ENCODE measurements around the gene LINS1. TPM values are rescaled to one million over a fixed set of nuclear protein-coding genes. Genes with fewer than 3 reads are reported as not detected.

Gene LINS1
- total and polyA plus RNA-seq, 2 donors (not counting 3 experiments of a cell fraction or from before 2014, with no cell fraction given) = 6.9 to 14.7 TPM

DNA sequence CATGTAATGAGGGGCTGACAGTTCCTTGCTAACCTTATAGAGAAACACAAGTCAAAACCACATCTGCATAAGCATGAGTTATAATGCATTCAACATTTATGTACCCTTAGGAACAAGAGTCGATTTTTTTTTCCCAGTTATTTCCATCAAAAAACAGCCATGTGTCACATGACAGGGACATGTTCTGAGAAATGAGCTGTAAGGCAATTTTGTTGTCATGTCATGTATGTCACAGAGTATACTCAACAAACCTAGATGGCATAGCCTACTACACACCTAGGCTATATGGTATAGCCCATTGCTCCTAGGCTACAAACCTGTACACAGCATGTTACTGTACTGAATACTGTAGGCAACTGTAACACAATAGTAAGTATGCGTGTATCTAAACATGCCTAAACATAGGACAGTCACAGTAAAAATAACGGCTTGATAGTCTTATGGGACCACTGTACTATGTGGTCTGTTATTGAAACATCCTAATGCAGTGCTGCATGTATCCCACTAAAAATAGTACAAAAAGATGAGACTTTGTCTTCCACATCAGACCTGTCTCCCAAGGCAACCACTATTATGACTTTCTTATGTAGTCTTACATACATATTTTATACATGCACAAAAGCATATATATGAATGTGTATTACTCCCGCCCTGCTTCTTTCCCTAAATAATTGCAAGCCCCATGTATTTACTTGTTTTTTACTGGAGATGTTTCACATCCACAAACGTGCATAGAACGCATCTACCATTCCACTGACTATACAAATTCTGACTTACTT is 34.9 kb downstream of the LINS1 start:
- CTCF ChIA-PET = no interaction called here
- dilution Hi-C loops (cut with MboI; ENCODE audit: extremely low pct_ligation_motif_present, low sequenced_read_pairs) = no loop called here
- intact Hi-C loops (cut with micrococcal nuclease) = no loop called here
- FAIRE-seq = no peak
- Histone ChIP-seq H3K9ac (replicated peaks; ENCODE audit: extremely low read depth, insufficient read depth, low read length) (no peak overlapping the region), H3K27ac (ENCODE audit: insufficient read depth, low read depth, low read length) (no peak overlapping the region), H3K9me1 (replicated peaks; ENCODE audit: control insufficient read depth, extremely low read depth, insufficient read depth, low read length) (no peaks in the 10 kb centered on the region), H3K4me2 (ENCODE audit: insufficient read depth, low read length) (no peak overlapping the region), H3K79me2 (ENCODE audit: control insufficient read depth, insufficient read depth, low read length) (no peaks in the 10 kb centered on the region), H3K27me3 (ENCODE audit: control insufficient read depth in 2 of 2, insufficient read depth in 2 of 2, low read length in 2 of 2) (no peaks in the 10 kb centered on the region), H3K9me3 (replicated peaks; ENCODE audit: control insufficient read depth, insufficient read depth, low read length) (no peaks in the 10 kb centered on the region), H3K4me1 (ENCODE audit: control insufficient read depth, extremely low read depth, insufficient read depth, low read length) (no peaks in the 10 kb centered on the region), H3K4me3 (replicated peaks in 1 of 3; ENCODE audit: insufficient read depth in 1 of 3, low read depth in 1 of 3, low read length in 3 of 3) (no peak overlapping the region), H3K36me3 (ENCODE audit: control insufficient read depth in 2 of 2, extremely low read depth in 1 of 2, insufficient read depth in 2 of 2, low read length in 2 of 2) (peaks cover 2 to 5% of the 10 kb centered on the region in 2 experiments), H4K20me1 (replicated peaks; ENCODE audit: control insufficient read depth, extremely low read depth, insufficient read depth, low read length) (no peaks in the 10 kb centered on the region), H2AFZ (ENCODE audit: low read depth, low read length) (no peak overlapping the region)
- DNase-seq (ENCODE audit: low read depth, low spot score) = no peak
- TF ChIP-seq POLR2AphosphoS5 (IDR thresholded peaks at IDR 0.05; ENCODE audit: insufficient read depth, low read depth, low read length) (no peak), MAX (IDR thresholded peaks at IDR 0.05; ENCODE audit: insufficient read depth, insufficient read length) (no peak), FOS (IDR thresholded peaks at IDR 0.05; ENCODE audit: borderline replicate concordance, insufficient read depth, low read length) (no peak), EZH2 (IDR thresholded peaks at IDR 0.05; ENCODE audit: borderline replicate concordance, low read depth, low read length, severe bottlenecking) (no peak), CTCF (IDR thresholded peaks at IDR 0.05; ENCODE audit: extremely low read depth in 1 of 2, insufficient read depth in 1 of 2, low read depth in 1 of 2, low read length in 2 of 2) (no peak)
- POLR2A ChIA-PET = no interaction called here
- no TSS peak for BruUV-seq (replicated peaks)

All from endothelial cell of umbilical vein (primary cell).